Erythroblast (primary cell): ENCODE measurements around the gene ANTXR2.

Source experiments
- DNase-seq, 2 experiments: peaks; one replicate each; lab custom pipeline; 2025; lab: John Stamatoyannopoulos, UW
- GATA1 ChIP-seq: IDR thresholded peaks from 2 replicates; pipeline ENCODE4 v1.6.1; 2011; ENCODE audit warnings: low read depth, mild to moderate bottlenecking, control low read depth, low read length, moderate library complexity
- POLR2A ChIP-seq: IDR thresholded peaks from 2 replicates; pipeline ENCODE4 v1.6.1; 2011; ENCODE audit warnings: mild to moderate bottlenecking, low read length

ANTXR2 gene

GRCh38 chr4:79982601-79983322 is 90.3 kb downstream of the ANTXR2 start:
- TF ChIP-seq GATA1 (no peak), POLR2A (no peak)
- no peak for DNase-seq

GRCh38 chr4:79980448-79980847 is 92.6 kb downstream of the ANTXR2 start:
- DNase-seq: no peak
- no peak for TF ChIP-seq POLR2A
- TF ChIP-seq GATA1: no peak

GRCh38 chr4:79979785-79980437 is 93.1 kb downstream of the ANTXR2 start:
- no peak for DNase-seq
- no peak for TF ChIP-seq GATA1

DNA sequence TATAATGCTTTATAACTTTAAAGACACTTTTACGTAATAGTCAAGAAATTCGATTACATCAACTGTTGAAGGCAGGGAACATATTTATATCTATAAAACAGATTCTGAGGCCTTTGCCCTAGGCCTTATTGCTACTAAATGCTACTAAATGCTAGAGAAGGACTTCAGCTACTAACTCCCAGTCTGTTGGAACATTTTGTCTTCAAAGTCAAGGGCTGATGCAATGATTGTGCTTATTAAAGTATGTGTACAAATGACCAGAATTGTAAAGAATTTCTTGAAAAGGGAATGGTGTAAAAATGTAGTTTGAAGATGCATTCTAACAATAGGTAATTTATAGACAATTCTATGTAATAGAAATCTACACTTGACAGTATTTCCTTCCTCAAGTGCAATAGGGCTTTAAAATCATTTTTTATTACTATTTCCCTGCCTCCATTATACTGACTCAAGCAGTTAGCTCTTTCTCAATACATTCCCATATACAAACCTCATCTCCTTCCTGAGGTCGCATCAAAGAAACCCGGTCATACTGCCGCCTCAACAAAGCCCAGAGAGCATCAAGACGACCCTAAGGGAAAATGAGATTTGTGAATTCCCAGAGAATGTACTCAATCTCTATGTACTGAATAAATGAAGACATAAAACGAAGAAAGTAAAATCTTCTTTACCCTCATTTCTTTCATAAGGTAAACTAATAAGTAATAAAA is 95.7 kb downstream of the ANTXR2 start:
- TF ChIP-seq GATA1 (no peak), POLR2A (no peak)
- no peak for DNase-seq

DNA sequence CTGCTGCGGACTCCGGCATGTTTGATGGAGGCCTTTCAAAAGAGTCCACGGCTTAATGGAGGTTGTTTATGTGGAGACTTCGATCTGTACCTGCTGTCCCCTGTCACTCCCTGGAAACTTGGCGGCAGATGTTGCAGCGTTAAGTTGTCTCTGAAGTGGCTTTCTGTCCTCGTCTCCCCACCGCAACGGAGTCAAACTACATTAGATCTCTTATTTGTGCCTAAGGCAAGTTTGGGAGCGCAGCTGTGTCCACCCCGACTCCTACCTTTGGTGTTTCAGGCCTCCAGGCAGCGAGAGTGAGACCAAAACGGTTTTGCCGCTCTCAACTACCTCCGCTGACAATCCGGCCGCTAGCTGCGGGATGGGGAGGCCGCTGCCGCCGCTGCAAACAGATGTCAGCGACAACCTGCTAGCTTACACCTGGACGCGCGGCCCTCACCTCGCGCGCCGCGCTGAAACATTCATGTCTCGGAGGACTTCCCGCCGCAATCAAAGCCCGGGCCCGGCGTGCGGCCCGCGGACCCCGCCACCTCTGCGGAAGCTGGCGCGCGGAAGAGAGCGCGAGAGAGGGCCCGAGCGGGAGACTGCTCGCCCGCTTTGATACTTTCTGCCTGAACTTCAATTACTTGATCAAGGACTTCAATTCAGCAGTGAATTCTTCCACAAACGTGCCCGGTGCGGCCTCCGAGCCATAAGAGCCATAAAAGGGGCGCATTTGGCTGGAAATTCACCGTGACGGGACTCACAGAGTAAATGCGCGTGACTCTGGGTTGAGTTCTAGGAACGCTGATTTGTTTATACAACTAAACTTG is 108.4 kb downstream of the ANTXR2 start:
- no peak for DNase-seq
- TF ChIP-seq POLR2A (no peak), GATA1 (no peak)

- no peak for DNase-seq
- no peak for TF ChIP-seq GATA1
- no peak for TF ChIP-seq POLR2A
These were observed 109.0 kb downstream of the ANTXR2 start for GRCh38 chr4:79964020-79964399.

DNA sequence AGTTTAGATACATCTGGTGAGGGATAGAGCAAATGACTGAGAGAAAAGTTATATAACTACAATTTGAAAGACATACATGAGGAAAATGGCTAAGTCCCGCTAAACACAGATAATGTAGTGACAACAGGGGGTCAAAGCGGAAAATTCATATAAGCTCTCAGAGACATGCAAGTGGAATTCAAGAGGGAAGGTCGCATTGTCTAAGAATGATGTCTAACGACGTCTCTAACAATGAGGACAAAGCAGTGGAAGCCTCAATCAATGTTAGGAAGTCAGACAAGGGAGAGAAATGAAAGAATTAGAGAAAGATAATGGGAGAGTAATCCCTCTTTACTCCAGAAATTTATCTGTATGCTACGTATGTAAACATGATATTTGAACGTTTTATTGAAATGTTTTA is 113.4 kb downstream of the ANTXR2 start:
- DNase-seq: no peak
- TF ChIP-seq POLR2A (no peak), GATA1 (no peak)

DNA sequence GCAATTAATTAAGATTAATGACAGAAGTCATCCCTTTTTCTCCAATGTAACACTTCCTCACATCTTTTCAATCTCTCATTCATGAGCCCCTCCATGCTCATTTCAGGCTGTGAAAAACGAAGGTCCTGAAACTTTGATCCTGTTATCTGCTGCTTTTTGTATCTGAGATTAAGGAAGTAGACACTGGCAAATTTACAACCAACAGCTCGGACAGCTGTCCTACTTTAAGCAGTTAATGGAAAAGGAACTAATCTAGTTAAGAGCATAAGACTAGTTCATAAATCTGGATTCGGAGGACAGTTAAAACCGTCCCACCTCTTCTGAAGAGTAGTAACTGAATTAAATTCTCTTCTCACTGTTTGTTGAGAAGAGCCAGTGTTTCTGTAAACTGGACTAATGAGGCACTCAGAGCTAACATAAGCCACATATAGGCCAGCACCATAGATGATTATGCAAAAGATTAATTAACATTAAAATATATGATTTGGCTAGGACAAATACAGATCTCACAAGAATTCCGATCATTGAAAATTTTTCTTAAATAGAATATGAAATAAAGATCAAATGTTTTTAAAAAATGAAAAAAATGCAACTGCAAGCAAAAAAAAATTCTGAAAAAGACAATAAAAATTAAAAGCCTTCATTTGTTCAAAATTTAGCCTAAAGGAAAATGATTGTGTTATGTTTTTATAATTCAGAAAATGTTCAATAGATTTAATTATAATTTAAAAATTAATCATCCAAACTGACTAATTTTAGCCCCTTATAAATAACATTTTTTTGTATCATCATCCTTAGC is 114.4 kb downstream of the ANTXR2 start:
- DNase-seq: no peak

GRCh38 chr4:79949178-79949577 is 123.9 kb downstream of the ANTXR2 start:
- DNase-seq: no peak
- TF ChIP-seq GATA1: no peak
- no peak for TF ChIP-seq POLR2A

More for the DNA sequence above, 114.4 kb downstream of the ANTXR2 start:
- TF ChIP-seq POLR2A (no peak), GATA1 (no peak)

GRCh38 chr4:79948739-79949138 is 124.3 kb downstream of the ANTXR2 start:
- no peak for DNase-seq

GRCh38 chr4:79948261-79948660 is 124.8 kb downstream of the ANTXR2 start:
- no peak for TF ChIP-seq POLR2A
- no peak for TF ChIP-seq GATA1
- no peak for DNase-seq

More at GRCh38 chr4:79948739-79949138, 124.3 kb downstream of the ANTXR2 start:
- TF ChIP-seq POLR2A (no peak), GATA1 (no peak)

DNA sequence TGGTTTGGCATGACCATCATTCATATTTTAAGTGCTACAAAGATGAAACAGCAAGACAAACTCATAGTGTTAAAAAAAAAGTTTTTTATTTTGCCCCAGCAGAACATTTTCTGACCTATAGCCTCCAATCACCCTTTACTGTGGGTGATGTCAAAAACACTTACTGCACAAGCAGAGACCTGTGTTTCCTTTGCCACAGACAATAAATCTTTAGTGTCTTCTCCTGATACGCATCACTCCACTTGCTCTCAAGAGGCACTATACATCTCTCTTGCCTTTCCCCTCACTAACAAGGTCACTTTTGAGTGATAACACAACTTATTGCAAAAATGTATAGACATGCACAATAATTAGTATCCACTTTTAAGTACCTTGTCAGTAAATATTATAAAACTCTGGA is 125.6 kb downstream of the ANTXR2 start:
- TF ChIP-seq GATA1 (no peak), POLR2A (no peak)
- no peak for DNase-seq

GRCh38 chr4:79935274-79935673 is 137.8 kb downstream of the ANTXR2 start:
- no peak for TF ChIP-seq GATA1
- TF ChIP-seq POLR2A: no peak
- DNase-seq: no peak

- TF ChIP-seq GATA1 (no peak), POLR2A (no peak)
- DNase-seq: no peak
These were observed 138.4 kb downstream of the ANTXR2 start for GRCh38 chr4:79934660-79935059.
